GM21526 (cell line): Measurements from ENCODE around the gene CACNA2D2.

ENCODE experiments used
- ATAC-seq: cut with Tn5 transposase; IDR thresholded peaks from one replicate; pipeline ENCODE4 v1.9.1; 2021; ENCODE audit warnings: moderate library complexity; ENCODE audit not compliant: unreplicated experiment, low FRiP score

CACNA2D2 gene

DNA sequence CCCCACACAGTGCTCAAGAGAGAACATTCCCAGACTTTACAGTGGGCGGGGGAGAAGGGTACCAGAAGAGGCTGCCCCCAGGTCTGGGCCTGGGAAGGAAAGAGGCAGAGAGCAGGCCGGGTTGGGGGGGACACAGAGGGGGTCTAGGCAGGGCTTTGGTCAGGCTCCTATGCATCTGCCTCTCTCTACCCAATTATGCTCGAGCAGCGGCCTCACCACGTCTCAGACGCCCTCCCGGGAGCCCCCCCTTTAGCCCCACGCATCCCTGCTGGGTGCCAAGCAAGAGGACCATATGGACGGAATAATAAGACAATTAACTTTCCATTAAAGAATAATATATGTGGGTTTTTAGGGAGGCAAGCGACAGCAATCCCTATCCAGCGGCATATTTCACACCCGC is 32.8 kb downstream of the CACNA2D2 start:
- ATAC-seq, result no peak

DNA sequence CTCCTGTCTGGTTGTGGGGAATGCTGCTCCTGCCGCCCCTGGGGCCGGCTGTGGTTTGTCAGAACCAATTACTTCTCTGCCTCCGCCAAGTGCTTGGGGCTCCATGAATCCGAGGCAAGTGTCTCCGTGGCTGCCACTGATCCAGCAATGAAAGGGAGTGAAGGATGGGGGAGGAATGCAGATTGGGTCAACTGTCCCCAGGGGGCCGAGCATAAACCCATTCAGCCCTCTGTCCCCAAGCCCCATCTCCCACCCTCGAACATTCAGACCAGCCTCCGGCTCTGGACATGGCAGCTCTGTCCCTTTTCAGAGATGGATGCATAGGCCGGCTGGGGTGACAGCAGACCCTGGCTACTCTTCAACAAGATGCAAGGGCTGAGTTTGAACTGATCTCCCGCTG is 35.5 kb downstream of the CACNA2D2 start:
- ATAC-seq, result no peak

DNA sequence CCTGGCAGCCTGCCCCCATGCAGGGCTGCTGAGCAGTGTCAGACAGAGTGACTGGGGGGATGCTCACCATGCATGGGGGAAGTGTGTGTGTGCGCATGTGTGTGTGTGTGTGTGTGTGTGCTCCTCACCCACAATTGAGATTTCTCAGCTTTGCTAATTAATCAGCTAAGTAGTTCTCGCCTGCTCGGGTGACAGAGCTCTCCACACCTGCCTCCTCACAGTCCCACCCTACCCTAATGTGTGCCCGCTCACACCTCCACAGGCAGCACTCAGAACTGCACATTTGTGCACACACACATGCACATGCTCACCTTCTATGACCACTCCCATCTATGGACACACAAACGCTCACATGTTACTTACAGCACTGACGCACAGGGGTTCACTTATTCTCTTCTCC is 37.3 kb downstream of the CACNA2D2 start:
- ATAC-seq, result no peak

DNA sequence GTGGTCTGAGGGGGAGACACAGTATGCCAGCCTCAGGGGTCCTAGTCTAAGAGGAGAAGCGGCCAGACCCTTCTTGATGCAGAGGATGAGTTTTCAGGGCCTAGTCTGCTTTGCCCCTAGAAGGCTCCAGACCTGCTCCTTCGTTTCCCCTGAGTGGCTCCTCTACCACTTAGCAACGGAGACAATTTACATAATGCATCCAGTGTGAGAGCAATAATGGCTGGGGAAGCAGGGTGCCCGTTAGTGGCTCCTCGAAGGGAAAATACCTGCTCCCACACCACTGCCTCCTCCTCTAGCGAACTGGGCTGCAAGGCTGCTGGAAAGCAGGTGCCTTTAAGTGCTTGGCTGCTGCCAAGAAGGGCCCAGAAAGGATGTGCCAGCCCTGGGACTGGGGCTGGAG is 38.9 kb downstream of the CACNA2D2 start:
- ATAC-seq, result no peak

DNA sequence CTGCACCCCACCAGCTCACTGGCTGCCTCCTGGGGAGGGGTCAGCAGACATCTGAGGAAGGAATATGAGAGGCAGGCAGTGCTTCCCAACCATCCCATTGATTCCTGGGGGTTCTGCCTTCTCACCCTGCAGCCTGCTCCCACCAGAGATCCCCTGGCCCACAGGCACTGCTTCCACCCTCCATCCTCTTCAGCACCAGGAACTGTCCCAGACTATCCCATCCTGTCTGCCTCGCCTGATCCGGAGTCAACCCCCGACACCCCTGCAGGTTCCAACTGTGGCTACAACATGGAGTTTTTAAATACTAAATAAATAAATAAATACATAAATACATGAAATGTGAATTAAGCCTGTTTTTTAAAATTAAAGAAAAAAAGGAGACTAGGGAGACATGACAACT is 43.6 kb downstream of the CACNA2D2 start:
- ATAC-seq, result no peak

DNA sequence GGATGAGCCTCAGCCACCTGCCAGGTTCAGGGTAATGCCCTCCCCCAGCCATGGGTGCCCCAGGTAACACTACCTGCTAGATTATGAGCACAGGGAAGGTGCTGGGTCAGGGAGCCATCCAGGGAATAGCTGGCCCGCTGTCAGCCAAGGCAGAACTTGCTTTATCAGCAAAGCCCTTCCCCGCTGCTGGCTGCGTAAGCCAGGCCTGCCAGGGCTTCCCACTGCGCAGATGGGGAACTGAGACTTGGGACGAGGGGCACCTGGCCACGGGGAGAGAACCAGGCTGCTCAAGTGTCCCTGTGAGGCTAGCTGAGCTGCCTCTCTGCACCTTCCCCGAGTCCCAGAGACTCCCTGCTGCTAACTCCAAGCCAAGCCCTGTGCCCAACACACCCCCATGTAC is 45.4 kb downstream of the CACNA2D2 start:
- ATAC-seq, result no peak

DNA sequence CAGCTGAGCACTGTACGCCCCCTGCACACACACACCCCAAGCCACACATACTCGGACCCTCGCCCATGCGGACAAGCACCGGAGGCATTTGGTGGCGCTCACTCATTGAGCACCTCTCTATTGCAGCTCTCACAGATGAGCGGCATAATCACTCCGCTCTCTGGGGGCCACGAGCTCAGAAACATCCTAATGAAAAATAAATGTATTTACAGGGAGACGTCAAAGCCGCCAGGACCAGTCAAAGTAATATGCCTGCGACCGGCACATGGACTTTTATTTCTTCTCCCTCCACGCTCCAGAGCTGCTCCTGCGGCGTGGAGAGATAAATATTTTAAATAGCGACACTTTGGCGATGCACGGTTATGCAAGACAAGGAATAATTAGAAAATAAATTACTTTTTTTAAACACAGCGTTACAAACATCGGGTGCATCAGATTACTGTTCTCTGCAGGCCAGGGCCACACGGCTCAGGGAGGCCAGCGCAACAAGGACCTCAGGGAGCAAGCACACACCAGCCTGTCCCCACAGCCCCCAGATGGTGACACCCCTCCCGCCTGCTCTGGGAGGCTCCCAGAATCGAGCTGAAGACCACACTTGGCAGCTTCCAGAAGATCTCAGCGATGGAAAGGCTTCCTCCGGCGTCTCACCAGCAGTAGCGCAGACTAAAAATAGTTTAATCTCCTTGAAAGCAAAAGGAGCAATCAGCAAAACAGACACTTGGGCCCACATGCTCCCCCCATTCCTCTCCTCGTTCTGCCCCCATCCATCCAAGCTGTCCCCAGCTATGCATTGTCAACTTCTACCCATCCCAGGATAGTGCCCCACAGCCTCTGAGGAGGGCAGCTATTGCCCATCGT is 48.0 kb downstream of the CACNA2D2 start:
- ATAC-seq, result no peak

DNA sequence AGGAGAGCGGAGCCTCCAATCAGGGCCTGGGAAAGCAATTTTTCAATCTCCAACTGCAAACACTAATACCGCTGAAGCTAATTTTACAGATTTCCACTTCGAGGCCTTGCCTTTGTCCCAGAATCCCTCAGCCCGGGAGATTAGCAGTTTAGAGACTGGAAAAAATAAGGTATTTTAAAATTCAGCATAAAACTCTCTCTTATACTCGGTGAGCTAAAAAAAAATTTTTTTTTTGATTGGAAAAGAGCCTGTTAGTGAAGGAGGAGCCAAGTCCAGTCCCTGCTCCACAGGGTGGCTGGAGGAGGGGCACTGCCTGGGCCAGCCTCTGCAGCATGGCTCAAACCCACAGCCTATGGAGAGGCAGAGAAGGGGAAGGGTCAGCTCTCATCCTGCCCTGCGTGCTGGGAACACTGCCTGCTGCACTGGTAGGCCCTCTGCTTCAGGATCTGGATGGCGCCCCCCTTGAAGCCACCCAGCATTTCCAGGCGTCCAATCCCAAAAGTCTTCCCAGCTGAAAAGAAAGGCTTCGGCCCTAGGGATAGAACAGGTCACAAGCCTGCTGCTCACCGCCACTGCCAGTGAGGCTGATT is 48.9 kb downstream of the CACNA2D2 start:
- no peak for ATAC-seq

DNA sequence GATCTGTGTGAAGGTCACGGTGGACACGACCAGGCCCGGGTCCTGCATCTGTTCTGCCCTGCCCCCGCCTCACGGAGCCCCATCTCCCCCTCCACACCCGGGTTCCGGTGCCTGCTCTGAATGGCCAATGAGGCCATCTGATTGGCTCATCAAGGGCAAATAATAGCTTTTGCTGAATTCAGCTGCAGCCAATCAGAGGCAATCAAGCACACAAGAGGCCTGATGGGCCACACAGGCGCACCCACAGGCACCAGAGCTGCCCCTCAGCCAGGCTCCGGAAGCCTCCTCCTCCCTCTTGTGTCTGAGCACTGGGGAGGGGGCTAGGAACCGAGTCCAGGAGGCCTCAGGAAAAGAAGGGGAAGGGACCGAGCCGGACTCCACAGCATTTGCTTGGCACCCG is 49.5 kb downstream of the CACNA2D2 start:
- no peak for ATAC-seq

DNA sequence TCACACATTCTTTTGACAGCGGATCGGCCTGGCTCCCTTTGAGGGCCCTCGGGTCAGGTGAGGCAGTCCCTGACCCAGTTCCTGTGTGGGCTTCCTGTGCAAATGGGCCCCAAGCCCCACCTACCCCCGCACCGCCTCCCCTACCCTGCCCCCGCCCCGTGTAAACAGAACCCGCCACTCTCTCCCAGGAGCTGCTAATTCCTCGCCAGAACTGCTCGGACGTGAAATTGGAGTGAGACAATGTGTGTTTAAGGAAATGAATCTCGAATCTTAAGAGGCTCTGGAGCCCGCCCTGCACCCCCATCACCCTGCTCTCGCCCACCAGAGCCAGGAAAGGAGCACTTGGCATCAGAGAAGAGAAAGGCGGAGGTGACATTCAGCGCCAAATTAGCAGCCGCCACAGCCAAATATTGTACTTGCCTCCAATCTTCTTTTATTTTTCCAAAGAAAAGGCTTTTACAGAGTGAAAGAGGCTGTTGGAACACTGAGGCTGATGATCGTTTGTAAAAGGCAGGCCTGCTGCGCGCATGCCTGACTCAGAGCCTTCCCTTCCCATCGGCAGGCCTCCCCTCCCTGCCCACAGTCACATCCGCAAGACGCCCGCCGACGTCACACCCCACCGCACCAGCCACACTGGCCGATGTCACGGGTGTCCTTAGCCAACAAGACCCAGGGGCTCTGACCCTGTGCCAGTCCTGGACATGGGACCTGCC is 53.1 kb downstream of the CACNA2D2 start:
- no peak for ATAC-seq

DNA sequence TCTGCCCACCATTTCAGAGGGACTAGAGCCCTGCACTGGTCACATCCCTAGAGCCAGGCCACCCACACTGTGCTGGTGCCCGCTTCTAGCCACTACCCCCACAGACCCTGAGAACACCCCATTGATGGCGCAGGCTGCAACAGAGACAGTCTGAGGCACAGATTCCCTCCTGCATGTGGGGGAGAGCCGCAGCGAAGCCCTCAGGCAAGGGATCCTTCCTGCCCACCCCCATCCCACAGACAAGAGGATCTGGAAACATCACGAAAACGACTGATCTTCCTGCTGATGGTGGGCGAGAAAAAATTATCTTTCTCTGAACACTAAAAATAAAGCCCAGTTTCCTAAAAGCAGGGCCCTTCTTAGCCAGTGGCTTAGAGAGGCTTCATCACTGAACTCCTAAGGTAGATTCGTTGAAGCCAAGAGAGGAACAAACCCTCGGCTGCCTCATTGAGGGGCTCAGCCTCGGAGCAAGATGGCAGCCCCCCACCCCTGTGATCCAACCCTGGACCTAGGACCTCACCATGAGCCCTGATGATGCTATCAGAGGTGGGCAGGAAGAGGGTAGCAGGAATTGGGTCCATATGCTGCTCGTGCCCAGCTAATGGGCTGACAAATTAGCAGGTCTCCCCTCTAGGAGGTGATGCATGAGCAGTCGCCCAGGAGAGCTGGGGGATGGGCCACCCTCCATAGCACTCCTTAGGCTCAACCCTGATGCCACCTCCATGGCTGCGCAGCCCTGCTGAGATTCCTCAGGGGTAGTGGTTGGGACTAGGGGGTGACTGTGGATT is 54.5 kb downstream of the CACNA2D2 start:
- no peak for ATAC-seq

DNA sequence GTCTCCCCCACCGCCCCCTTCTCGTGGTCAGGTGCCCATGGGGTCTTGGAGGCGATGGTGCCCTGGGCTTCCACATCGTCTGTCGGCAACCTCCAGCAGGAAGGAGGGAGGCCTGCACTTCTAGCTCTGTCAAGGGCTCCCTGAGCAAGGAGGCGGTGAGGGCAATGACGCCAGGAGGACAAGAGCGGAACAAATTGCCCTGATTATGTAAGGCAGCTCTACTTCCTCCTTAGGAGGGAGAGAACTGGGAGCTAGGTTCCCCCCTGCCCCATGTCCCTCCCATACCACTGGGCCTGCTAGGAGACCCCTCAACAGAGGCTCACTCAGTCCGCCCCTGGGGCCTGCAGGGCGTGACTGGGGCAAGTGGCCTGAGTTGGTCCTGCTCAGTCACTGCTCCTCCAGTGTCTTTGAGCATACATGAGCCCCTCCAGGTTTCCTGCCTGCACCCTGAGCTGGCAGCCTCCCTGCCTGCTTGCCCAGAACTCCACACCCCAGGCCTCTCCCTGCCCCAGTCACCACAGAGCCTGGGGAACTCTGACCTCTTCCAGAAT is 56.1 kb downstream of the CACNA2D2 start:
- ATAC-seq, result no peak

DNA sequence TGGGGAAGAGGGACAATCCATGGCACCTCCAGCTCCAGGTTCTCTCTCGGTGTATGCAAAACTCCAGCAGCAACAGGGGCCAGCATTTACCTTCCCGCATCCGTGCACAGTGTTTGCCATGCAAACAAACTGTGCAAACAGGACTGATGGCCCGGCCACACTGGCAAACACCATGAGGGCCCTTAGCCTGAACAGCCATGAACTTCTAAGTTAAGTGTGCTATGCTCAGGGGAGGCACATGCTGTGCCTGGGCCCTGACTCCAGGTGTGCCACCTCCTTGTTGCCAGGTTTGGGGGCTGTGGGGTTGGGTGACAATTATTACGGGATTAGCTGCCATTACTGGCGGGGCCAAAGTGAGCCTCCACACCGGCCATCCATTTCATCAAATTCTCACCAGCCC is 57.5 kb downstream of the CACNA2D2 start:
- ATAC-seq, result no peak

DNA sequence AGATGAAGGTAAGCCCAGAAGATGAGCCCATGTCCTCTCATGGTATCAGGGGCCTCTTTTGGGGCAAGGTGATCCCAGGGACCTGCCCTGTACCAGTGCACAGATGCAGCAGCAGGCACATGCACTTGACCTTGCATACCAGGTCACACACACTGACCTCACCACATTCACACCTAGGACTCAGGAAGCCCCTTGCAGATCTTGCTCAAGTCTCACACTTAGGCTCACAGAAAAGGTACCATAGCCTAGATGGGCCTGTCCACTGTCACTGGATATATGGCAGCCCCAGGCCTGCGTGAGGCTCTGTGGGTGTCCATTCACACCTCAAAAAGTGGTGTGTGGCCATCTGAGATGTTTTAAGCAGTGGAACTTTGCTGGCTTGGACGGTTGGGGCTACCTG is 58.7 kb downstream of the CACNA2D2 start:
- ATAC-seq, result no peak

DNA sequence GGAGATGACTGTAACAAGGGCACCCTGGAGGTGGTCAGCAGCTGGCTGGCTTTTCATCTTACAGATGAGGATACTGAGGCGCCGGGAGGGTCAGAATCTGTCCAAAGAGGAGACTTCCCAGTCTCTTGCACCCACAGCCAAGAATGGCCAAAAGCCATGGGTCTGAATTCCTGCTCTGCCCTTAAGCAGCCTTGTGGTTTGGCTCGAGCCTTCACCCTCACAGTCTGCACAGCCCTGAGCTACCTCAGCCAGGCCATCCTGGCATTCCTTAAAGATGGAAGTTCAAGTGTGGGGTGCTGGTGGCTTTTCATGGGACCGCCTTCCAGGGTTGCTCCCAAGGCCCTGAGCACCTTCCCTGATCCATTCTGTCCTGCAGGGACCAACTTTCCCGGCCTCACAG is 59.2 kb downstream of the CACNA2D2 start:
- no peak for ATAC-seq

DNA sequence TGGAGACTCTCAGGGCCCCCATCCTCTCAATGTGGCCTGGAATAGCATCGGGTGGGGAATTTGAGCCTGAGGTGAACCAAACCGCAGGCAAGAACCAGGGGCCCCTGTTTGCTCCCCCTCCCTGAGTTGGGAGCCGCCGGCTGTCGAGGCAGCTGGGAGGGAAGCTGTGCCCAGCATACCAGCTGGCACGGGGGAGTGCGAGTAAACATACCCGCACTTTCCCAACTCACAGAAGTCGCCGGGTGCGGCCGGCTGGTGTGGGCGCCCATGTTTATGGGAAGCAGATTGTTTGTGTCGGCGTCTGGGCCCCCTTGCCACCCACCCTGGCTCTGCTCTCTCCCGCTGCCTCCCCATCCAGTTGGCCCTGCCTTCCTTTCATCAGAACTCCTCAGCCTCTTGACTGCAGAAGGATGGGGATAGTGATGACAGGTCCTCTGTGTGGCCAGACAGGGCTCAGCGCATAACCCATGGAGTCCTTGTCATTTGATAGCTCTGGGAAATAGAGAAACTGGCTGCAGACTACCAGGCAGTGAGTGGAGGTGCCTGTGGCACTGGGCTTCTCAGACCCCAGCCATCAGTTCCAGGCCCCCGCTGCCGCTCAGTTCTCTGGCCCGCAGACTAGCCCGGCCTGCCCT is 60.4 kb downstream of the CACNA2D2 start:
- ATAC-seq, result no peak

DNA sequence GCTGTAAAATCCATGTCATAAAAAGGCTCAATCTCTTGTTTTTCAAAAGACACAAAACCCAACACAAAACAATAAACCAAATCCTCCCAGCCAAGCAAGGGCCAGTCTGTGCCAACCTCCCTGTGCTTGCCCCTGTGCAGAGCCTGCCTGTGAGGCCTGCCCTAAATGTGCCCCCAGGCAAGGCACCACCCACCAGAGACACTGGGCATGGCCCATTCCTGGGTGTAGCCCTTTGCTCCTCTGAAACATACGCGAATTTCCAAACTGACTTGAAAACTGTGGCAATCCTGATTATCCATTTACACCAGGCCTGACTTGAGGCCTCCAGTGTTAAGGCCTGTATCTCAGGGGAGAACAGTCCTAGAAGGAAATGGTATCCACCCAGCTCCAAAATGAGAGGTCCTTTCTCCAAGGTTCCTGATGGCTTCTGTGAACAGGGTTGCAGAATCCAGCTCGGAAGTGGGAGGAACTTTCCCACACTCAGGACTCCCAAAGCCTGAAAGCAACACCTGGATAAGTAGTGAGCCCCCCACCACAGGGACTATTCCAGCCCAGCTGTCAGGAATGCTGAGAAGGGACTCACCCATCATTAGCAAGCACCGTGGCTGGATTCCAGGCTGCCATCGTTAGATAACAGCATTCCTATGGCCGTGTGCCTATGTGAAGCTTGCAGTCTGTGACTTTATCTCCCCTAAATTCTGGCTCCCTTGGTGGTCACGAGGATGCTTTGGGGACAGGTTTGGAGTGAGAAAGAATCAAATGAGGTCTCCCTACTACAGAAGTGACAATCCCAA is 61.8 kb downstream of the CACNA2D2 start:
- no peak for ATAC-seq

DNA sequence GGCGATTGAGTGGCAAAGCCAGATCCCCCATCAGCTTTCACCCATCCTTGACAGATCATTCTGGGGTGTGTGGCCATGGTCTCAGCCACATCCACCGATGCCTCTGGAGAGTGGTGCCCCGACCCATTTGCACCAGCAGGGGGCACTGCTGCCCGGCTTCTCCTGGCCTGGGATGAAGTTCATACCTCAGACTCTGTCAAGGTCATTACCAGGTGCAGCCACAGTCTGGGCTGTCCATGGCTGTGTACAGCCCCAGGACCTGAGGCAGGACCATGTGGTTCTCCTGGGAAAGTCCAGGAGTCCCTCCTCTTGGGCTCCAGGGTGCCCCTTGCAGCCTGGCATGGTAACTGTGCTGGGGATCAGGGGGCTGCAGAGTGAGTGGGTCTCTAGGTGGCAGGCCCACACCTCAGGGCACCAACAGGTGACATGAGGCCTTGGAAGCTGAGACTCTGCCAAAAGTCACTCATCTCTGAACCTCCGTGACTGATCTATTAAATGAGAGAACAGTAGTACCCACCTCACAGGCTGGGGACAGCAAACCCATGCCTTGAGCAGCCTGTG is 67.2 kb downstream of the CACNA2D2 start:
- no peak for ATAC-seq
